GM23248 (cell line): Measurements from ENCODE around the gene TACSTD2.

Experiments used
- EZH2 ChIP-seq: fragments of 200-600 bp; sonication (generic); IDR thresholded peaks from 2 replicates; pipeline ENCODE4 v1.6.1; 2018; ENCODE audit warnings: antibody characterized with exemption, mild to moderate bottlenecking; ENCODE audit not compliant: insufficient read depth, poor library complexity, severe bottlenecking
- EZH2phosphoT487 ChIP-seq: fragments of 200-600 bp; sonication (generic); IDR thresholded peaks from 2 replicates; pipeline ENCODE4 v1.6.1; 2018; ENCODE audit warnings: antibody characterized with exemption, moderate library complexity, mild to moderate bottlenecking, low read depth; ENCODE audit not compliant: insufficient read depth

- TF ChIP-seq EZH2 (no peak), EZH2phosphoT487 (no peak)
Observed at GRCh38 chr1:58570817-58571216, 6.2 kb downstream of the TACSTD2 start.
